Fibroblast of lung (primary cell): Measurements from ENCODE around the gene ARHGAP42.

ENCODE experiments used
- CTCF ChIP-seq, 2 donors: IDR thresholded peaks in 1 of 2; conservative IDR thresholded peaks in 1 of 2; 1 replicate in 1 of 2; 2 replicates in 1 of 2; pipeline ENCODE4 v1.5.1; 2011 to 2012; ENCODE audit warnings: low read length in 2 of 2, control low read depth in 1 of 2, inconsistent platforms in 1 of 2, low read depth in 1 of 2, mild to moderate bottlenecking in 1 of 2
- EZH2 ChIP-seq: IDR thresholded peaks from 2 replicates; pipeline ENCODE4 v1.5.1; 2012; ENCODE audit warnings: low read length, control low read depth, mild to moderate bottlenecking; ENCODE audit errors: missing control alignments

- no peak for TF ChIP-seq CTCF (conservative IDR thresholded peaks at IDR 0.05 in 1 of 2, IDR thresholded peaks at IDR 0.05 in 1 of 2; ENCODE audit: low read depth in 1 of 2, low read length in 2 of 2)
- TF ChIP-seq EZH2: no peak
These were observed 16.9 kb downstream of the ARHGAP42 start for GRCh38 chr11:100703801-100704575.
